GM18499 (cell line): ENCODE measurements around the gene SP8.

Experiments used
- ATAC-seq: cut with Tn5 transposase; IDR thresholded peaks from one replicate; pipeline ENCODE4 v1.9.1; 2021; ENCODE audit warnings: moderate number of reproducible peaks; ENCODE audit not compliant: insufficient read depth, unreplicated experiment

SP8 gene

GRCh38 chr7:20795361-20795760, 8.7 kb upstream of the SP8 start:
- no peak for ATAC-seq

DNA sequence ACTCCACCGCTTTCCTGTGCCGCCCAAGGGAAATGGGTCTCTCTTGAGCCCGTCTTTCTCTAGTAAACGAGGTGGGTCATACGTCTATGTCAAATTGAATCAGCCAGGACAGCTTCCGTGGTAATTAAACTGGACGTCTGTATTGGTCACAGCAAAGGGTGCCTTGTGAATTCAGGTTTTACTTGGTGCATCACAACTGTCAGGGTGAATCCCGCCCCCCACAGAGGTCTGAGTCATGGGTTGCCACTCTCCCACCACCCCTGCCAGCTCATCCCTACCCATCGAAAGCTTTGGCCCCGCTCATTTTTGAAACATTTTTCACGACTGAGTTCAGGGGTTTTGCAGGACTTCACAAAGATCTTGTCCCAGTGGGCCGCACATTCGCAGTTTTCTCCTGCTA, 8.0 kb upstream of the SP8 start:
- no peak for ATAC-seq

DNA sequence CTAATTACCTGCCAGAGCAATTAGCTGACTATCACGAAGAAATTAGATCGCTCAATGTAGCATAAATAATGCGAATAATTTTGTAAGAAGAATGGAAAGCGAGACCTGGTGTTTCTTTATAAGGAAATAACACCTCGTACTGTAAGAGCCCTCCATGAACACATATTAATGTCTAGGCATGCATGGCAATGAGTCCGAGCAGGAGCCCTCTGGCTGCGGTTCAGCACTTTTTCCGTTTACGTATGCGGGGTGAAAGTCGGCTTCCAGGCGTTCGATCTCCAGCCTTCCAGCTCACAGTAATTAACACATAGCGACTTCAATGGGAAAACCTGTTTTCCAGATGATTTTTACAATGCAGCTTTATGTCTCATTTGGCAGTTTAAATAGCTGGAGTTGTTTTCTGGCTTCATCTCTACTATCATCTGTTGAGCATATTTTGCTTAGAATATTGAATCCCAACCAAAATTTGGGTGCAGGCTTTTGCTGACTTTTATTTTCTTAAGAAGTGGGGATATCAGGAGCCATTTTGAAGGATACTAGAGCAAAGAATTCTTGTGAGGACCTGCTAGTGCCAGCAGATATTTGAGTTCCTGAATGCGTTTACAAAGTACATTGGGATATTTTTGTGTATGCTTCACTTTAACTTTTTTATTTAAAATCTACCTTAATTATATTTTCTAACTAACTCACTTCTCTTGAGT, 7.2 kb upstream of the SP8 start:
- ATAC-seq: no peak

GRCh38 chr7:20793248-20793647, 6.6 kb upstream of the SP8 start:
- ATAC-seq: no peak

GRCh38 chr7:20791538-20792434, 5.1 kb upstream of the SP8 start:
- ATAC-seq: no peak

- no peak for ATAC-seq
These were observed 3.7 kb upstream of the SP8 start for GRCh38 chr7:20790375-20790774.

- ATAC-seq: no peak
These were observed 1.8 kb upstream of the SP8 start for GRCh38 chr7:20788420-20788990.

DNA sequence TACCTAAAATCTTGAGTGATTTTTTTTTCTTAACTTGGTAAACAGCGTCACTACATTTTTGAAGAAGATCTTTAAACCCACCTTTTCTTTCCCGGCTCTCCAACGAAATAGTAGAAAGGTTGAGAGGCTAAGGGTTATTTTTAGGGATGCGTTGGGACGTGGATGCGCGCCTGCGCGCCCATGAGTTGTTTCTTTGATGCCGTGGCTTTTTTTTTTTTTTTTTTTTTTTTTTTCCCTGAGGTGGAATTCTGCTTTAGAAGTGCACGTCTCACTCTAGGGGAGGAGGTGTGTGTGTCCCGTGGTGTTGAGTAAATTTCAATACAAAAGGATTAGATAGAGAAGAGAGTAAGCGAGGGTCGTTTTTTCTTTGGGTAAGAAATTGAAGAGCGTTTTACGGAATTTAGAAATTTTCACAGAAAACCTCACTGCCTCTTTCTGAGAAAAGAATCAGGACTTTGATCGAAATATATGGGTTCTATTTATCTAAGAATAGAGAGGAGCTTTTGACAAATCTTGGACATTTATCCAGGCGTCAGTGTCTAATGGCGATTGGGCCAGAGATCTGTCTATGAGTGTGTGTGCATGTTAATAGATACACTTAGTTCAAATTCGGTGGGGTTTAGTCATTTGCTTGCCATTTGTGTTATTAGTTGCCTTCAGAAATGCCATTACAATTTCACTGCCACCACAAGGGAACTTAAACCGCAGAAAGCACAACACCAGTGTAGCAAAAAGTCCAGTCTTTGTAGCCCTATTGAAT, 1.2 kb upstream of the SP8 start:
- no peak for ATAC-seq

GRCh38 chr7:20786421-20786778, 286 bp downstream of the SP8 start:
- ATAC-seq: no peak

DNA sequence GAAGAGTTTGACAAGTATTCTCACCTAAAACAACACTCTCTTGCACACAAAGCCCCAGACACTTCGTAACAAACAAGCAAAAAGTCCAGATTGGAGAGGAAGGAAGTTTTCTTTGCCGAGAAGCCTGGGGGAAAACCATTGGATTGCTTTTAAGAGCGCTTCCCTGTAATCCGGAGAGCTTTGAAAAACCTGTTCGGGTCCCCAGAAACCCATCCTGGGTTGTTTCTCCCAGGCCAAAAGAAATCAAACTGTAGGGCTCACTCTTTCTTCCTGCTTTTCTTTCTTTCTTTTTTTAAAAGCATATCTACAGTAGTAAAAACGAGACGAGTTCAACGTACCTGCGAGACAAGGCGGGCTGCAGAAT, 655 bp downstream of the SP8 start:
- no peak for ATAC-seq

GRCh38 chr7:20785157-20786048, 1.3 kb downstream of the SP8 start:
- ATAC-seq: no peak

GRCh38 chr7:20784388-20785156, 2.1 kb downstream of the SP8 start:
- no peak for ATAC-seq

DNA sequence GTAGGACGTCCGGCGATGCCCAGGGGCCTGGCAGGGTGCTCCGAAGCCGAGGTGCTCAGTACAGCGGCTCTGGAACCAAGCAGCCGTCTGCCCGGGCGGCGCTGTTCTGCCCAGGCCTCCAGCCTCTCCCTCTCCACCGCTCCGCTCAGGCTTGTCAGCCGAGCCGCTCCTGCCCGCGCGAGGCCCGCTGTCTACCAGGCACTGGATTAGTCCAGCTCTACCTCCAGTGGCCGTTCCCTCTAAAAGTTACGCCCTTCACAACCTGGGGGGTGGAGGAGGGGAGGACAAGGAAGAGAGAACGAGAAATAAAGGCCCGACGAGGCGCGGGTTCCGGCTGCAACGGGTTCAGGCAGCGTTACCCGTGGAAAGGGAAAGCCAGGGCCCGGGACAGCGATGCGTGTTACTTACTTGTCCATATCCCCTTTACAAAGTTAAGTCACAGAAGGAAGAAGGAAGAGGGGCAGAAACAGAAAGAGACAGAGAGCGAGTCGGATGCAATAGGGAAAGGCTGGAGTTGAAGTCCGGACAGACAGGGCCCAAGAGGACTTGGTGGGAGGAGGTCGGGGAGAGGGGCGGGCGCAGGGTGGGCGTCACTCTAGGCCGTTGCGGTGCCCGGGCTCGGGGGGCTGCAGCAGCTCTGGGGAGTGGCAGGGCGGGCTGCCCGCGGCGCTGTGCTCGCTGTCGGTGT, 2.8 kb downstream of the SP8 start:
- no peak for ATAC-seq

DNA sequence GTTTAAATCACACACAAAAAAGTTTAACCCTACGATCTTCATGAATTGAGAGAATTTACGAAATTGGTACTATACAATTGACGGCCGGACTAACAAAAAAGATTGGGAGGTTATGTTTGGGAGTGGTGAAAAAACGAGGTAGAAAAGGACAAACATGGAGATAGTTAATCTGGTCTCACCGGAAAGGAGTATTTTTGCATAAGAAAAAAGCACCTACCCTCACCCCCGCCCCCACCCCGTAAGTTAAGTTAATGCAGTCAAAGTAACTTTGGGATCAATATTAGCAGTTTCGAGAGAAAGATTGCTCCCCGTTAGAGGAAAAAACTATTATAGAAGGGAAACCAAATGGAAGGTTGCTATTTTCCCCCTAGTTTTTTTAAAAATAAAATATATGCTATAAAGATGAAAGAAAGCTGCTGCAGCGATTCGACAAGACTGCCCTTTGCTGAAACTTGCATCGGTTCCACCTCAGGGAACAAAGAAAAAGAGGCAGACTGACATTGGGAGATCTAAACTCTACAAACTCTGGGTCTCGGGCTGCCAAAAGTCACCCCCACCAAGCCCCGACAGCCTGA, 3.5 kb downstream of the SP8 start:
- no peak for ATAC-seq

GRCh38 chr7:20779041-20779440, 7.6 kb downstream of the SP8 start:
- no peak for ATAC-seq

DNA sequence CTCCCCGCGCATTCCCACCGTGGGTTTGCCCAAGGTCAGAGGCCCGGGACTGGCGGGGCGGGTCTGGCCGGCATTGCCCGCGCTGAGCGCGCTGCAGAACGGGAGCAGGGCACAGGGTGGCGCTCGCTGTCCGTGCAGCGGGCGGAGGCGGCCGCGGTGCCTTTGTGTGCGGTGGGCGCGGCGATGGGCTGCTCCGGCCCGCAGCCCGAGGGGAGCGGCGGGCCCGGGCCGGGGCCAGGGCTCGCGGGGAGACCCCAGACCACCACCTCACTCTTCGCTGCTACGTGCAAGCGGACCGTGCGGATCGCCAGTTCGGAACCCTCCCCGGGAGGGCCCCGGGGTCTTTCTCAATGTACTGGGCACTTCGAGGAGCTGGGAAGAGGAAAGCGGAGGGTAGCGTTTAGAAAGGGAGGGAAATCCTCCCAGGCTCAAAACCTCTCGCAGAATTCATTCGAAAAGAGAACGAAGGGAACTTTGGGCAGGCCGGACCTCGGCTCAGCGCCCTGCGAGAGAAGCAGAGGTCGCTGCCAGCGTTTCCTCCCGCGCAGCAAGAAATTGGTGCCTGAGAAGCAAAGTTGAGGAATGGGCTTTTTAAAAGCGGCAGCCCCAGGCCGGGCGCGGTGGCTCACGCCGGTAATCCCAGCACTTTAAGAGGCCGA, 8.5 kb downstream of the SP8 start:
- ATAC-seq: no peak

- no peak for ATAC-seq
These were observed 9.2 kb downstream of the SP8 start for GRCh38 chr7:20777377-20778062.
